Measurements from ENCODE around the gene ATPAF2.

ATPAF2 gene

DNA sequence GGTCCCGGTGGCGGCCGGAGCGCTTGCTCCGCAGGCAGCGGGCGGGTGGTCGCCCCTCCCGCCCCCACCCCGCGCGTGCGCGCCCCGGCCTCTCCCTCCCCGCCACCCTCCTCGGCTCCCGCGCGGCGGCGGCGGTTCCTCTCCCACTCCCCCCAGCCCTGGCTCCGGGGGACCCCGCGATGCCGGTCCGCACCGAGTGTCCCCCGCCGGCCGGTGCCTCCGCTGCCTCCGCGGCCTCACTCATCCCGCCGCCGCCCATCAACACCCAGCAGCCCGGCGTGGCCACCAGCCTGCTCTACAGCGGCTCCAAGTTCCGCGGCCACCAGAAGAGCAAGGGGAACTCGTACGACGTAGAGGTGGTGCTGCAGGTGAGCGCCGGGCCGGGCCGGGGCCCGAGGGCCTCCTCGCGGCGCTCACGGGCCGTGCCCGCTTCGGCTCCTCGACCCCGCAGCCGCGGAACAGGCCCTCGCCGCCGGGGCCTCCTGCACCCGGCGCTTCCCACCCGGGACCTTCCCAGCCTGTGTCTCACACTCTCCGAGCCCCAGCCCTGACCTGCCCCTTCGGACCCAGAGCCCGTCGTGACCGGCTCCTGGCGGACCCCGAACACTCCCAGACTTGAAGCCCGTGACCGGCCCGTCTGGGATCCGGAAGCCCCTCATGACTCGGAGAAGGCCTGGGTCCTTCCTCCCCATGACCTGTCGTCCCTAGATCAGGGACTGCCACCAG lies 730 bp upstream of the ATPAF2 start:
- H3K36me3 ChIP-seq (ENCODE audit: insufficient read depth, low read length), result no peaks in the 10 kb centered on the region
- no peaks in the 10 kb centered on the region for H3K9me3 ChIP-seq (ENCODE audit: insufficient read depth, low read depth, low read length)
- no peaks in the 10 kb centered on the region for H3K27me3 ChIP-seq (ENCODE audit: insufficient read depth, low read length)
- H3K4me3 ChIP-seq (ENCODE audit: low read length), result peak overlapping the region; percentile 91
- H3K9ac ChIP-seq (ENCODE audit: low read depth, low read length), result peak overlapping the region; percentile 71
- peaks cover 13% of the 10 kb centered on the region; the same call in 1 of the 2 replicates for H3K4me1 ChIP-seq (ENCODE audit: insufficient read depth, low read length)
- under 1% methylated on average over 74 of the region's 81 CpGs for WGBS
- H3K27ac ChIP-seq (ENCODE audit: low read depth, low read length), result no peak overlapping the region

DNA sequence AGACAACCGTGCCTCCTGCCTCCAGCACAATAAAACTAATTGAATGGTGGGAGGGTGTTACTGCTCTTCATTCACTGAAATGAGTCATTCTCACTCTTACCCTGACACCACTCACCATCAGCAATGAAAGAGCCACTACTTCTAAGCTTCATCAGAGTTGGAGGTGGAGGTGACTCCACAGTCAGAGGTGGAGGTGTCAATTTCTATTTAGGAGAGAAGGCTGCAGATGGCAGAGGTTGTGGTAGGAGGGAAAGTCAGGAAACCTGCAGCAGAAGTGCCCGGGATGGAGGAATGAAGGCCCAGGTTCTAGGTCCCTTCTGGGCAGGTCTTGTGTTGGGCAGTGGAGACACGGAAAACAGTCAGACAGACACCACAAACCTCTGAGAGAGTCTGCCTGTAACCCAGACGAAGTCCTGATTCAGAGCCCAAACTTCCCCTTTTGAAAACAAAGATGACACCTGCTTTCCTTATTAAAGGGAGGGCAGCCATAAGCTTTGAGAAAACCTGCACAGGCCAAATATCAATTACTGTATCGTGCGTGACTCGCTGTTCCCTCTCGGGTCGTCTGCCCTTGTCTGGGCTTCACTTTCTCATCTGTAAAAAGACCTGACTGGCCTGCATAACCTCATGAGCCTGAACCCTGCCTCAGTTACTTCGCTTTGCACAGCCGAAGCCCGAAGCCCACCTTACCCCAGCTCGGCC lies 668 bp downstream of the ATPAF2 start:
- WGBS, result 5% methylated on average over 12 of the region's 13 CpGs
- peaks cover 13% of the 10 kb centered on the region; the same call in 1 of the 2 replicates for H3K4me1 ChIP-seq (ENCODE audit: insufficient read depth, low read length)

DNA sequence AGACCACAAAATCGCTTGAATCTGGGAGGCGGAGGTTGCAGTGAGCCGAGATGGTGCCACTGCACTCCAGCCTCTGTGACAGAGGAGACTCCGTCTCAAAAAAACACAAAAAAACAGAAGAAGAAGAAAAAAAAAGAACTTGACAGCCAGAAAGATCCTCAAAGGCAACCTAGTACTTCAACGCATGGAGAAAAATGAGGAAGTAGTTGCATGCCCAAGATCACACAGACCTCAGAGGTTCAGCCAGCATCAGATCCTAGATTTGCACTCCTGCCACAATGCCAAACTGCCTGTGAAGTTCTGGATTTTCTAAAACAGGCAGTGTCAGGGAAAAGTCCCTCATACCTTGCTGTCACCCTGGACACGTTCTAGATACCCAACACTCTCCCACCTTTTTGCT lies 1.5 kb downstream of the ATPAF2 start:
- Histone ChIP-seq H3K36me3 (ENCODE audit: insufficient read depth, low read length) (no peaks in the 10 kb centered on the region), H3K4me3 (ENCODE audit: low read length) (peak overlapping the region; percentile 91; the same call in 1 of the 2 replicates), H3K9ac (ENCODE audit: low read depth, low read length) (no peak overlapping the region), H3K4me1 (ENCODE audit: insufficient read depth, low read length) (peaks cover 13% of the 10 kb centered on the region; the same call in 1 of the 2 replicates), H3K27me3 (ENCODE audit: insufficient read depth, low read length) (no peaks in the 10 kb centered on the region), H3K27ac (ENCODE audit: low read depth, low read length) (no peak overlapping the region), H3K9me3 (ENCODE audit: insufficient read depth, low read depth, low read length) (no peaks in the 10 kb centered on the region)
- WGBS, result 91% methylated on average over 6 of the region's 6 CpGs

More for the DNA sequence above, 668 bp downstream of the ATPAF2 start:
- Histone ChIP-seq H3K27me3 (ENCODE audit: insufficient read depth, low read length) (no peaks in the 10 kb centered on the region), H3K36me3 (ENCODE audit: insufficient read depth, low read length) (no peaks in the 10 kb centered on the region), H3K9me3 (ENCODE audit: insufficient read depth, low read depth, low read length) (no peaks in the 10 kb centered on the region), H3K4me3 (ENCODE audit: low read length) (peak overlapping the region; percentile 91), H3K27ac (ENCODE audit: low read depth, low read length) (peak overlapping the region; percentile 58; the same call in 1 of the 2 replicates), H3K9ac (ENCODE audit: low read depth, low read length) (peak overlapping the region; percentile 78)

DNA sequence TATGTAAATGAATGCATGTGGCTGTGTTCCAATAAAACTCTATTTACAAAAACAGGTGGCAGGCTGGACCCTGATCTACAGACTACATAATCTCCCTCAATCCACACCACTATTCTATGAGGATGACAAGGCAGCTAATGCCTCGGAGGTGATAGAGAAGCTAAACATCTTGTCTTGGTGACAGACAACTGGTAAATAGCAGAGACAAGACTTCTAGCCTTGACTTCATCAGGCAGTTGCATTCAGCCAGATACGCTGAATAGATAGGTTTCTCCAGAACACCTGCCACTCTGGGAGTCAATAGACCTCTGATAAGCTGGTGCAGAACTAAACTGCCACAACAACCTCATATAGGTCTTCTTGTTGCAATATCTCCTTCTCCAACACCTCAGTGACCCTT lies 3.3 kb downstream of the ATPAF2 start:
- H3K27ac ChIP-seq (ENCODE audit: low read depth, low read length), result no peak overlapping the region
- H3K9me3 ChIP-seq (ENCODE audit: insufficient read depth, low read depth, low read length), result no peaks in the 10 kb centered on the region
- peaks cover 13% of the 10 kb centered on the region; the same call in 1 of the 2 replicates for H3K4me1 ChIP-seq (ENCODE audit: insufficient read depth, low read length)
- H3K27me3 ChIP-seq (ENCODE audit: insufficient read depth, low read length), result no peaks in the 10 kb centered on the region
- no peak overlapping the region for H3K4me3 ChIP-seq (ENCODE audit: low read length)
- H3K36me3 ChIP-seq (ENCODE audit: insufficient read depth, low read length), result no peaks in the 10 kb centered on the region
- WGBS, result 80% methylated on average over 2 of the region's 2 CpGs
- no peak overlapping the region for H3K9ac ChIP-seq (ENCODE audit: low read depth, low read length)

DNA sequence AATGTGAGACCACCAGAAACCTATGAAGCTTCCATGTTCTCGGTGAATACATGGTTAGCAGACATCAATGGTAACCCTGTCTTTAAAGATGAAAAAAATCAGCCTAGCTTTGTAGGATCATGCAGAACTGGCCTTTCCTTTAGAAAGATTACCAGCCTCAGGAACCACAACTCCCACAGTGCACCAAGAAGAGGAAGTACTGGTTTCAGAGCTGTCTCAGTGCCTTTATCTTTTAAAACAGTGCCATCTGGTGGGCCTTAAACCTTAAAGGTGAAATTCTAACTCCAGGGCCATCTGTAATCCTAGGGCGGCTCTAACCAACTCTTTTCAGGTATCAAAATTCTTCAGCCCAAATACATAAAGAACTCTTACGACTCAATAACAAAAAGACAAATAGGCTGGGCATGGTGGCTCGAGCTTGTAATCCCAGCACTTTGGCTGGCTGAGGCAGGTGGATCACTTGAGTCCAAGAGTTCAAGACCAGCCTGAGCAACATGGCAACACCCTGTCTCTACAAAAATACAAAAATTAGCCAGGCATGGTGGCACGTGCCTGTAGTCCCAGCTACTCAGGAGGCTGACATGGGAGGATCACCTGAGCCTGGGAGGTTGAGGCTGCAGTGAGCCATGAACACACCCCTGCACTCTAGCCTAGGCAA lies 5.4 kb downstream of the ATPAF2 start:
- no peak overlapping the region for H3K9ac ChIP-seq (ENCODE audit: low read depth, low read length)
- H3K4me1 ChIP-seq (ENCODE audit: insufficient read depth, low read length), result peaks cover 7% of the 10 kb centered on the region; the same call in 1 of the 2 replicates
- no peak overlapping the region for H3K27ac ChIP-seq (ENCODE audit: low read depth, low read length)
- WGBS, result 40% methylated on average over 5 of the region's 5 CpGs
- H3K36me3 ChIP-seq (ENCODE audit: insufficient read depth, low read length), result no peaks in the 10 kb centered on the region
- H3K27me3 ChIP-seq (ENCODE audit: insufficient read depth, low read length), result no peaks in the 10 kb centered on the region
- H3K9me3 ChIP-seq (ENCODE audit: insufficient read depth, low read depth, low read length), result no peaks in the 10 kb centered on the region
- no peak overlapping the region for H3K4me3 ChIP-seq (ENCODE audit: low read length)

DNA sequence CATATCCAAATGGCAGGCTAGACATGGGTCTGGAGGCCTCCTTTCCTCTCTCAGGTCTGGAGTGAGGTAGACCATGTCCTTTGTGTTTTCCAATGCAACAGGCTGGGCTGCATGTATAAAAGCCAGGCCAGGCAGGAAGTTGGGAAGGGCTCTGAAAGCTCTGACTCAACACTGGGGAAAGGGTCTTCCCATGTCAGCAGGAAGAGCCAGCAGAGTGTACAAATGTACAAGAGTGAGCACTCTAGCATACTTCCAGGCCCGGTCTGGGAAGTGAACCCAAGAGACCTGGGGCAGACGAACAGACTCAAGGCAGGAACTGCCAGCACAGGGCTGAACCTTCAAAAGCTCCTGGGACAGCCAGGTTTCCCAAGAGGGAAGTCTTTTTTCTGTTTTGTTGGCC lies 7.0 kb downstream of the ATPAF2 start:
- Histone ChIP-seq H3K9me3 (ENCODE audit: insufficient read depth, low read depth, low read length) (no peaks in the 10 kb centered on the region), H3K27me3 (ENCODE audit: insufficient read depth, low read length) (no peaks in the 10 kb centered on the region), H3K4me3 (ENCODE audit: low read length) (no peak overlapping the region), H3K4me1 (ENCODE audit: insufficient read depth, low read length) (no peaks in the 10 kb centered on the region; the same call in 1 of the 2 replicates), H3K36me3 (ENCODE audit: insufficient read depth, low read length) (peaks cover 6% of the 10 kb centered on the region; the same call in 1 of the 2 replicates), H3K27ac (ENCODE audit: low read depth, low read length) (no peak overlapping the region), H3K9ac (ENCODE audit: low read depth, low read length) (no peak overlapping the region)
- WGBS, result 91% methylated on average over 2 of the region's 2 CpGs

DNA sequence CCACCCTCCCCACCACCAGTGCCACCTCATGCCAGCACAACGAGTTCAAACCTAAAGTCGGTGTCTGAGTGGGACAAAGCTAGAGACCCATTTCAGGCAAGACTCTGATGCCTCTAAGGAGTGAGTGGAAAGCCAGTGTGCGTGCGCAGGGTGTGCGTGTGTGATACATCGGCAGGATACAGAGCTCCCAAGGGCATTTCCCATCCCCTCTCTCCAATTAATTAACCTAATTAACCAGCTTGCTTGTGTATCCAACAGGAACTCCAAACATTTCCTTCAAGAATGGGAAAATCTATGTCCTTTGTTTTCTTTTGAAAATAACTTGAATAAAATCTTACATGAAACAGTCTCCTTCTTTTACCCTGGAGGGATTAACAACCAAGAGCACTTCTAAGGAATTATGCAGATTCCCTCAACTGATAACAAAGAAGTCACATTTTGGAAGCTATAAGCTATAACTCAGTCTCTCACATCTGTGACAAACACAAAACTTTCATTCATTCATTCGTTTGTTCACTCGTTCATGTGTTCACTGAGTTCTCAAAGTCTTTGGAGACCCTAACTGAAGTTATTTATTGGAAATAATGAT lies 9.9 kb downstream of the ATPAF2 start:
- Histone ChIP-seq H3K9me3 (ENCODE audit: insufficient read depth, low read depth, low read length) (no peaks in the 10 kb centered on the region), H3K36me3 (ENCODE audit: insufficient read depth, low read length) (peaks cover 15% of the 10 kb centered on the region; the same call in 1 of the 2 replicates), H3K9ac (ENCODE audit: low read depth, low read length) (no peak overlapping the region), H3K27ac (ENCODE audit: low read depth, low read length) (no peak overlapping the region), H3K4me3 (ENCODE audit: low read length) (no peak overlapping the region), H3K27me3 (ENCODE audit: insufficient read depth, low read length) (no peaks in the 10 kb centered on the region), H3K4me1 (ENCODE audit: insufficient read depth, low read length) (no peaks in the 10 kb centered on the region; the same call in 1 of the 2 replicates)
- WGBS, result 93% methylated on average over 8 of the region's 8 CpGs

DNA sequence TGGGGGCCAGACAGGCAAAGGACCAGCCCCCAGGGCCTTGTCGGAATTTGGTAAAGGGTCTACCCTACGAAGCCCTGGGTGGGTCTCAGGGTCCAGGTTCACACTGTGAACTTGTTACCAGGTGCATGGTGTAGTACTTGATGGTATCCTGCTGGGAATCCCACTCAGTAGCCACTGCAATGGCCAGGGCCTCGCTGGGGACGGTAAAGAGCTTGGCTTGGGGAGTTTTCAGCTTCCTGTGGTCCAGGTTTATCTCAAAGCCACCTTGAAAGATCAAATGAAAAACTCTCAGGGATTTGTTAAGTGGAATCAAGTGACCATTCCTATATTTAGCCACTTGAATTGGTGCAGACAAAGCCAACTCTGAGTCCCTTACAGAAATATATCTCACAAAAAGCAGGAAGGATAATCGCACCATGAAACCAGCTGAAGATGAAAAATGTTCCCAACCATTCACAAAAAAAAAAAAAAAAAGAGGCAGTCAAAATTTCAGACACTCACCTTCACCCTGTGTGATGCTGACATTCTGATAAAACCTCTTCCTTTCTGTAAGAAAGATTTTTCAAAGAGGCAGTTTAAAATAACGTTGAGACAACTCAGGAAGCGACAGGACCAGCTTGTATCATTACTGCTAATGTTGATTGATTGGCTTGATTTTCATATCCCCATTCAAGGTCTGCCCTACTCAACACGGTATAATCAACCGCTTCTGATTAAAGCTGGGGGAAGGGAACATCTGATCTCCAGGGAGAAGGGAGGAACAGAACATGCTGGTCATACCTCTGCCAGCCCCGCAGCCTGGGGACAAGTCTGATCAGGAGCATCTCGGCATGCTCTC lies 10.6 kb downstream of the ATPAF2 start:
- H3K9ac ChIP-seq (ENCODE audit: low read depth, low read length), result no peak overlapping the region
- no peaks in the 10 kb centered on the region; the same call in 1 of the 2 replicates for H3K4me1 ChIP-seq (ENCODE audit: insufficient read depth, low read length)
- H3K36me3 ChIP-seq (ENCODE audit: insufficient read depth, low read length), result peaks cover 15% of the 10 kb centered on the region; the same call in 1 of the 2 replicates
- H3K9me3 ChIP-seq (ENCODE audit: insufficient read depth, low read depth, low read length), result no peaks in the 10 kb centered on the region
- H3K27me3 ChIP-seq (ENCODE audit: insufficient read depth, low read length), result no peaks in the 10 kb centered on the region
- 93% methylated on average over 11 of the region's 11 CpGs for WGBS
- H3K4me3 ChIP-seq (ENCODE audit: low read length), result no peak overlapping the region
- H3K27ac ChIP-seq (ENCODE audit: low read depth, low read length), result no peak overlapping the region

DNA sequence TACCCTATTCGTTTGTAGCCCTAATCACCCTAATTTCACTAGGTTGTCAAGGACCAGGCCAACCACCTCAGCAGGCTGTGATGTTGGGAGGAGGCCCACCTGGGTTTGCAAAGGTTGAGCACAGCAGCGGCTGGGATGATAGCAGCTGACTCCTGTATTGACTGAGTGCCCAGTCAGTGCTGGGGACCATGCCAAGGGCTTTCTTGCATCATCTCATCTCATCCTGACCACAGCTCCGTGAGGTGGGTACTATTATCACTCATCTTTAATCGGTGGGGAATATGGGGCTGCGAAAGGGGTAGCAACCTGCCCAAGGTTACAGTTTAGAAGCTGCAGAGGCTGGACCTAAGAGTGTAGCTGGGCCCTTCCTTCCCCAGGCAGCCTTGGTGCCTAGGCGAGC lies 11.7 kb downstream of the ATPAF2 start:
- 100% methylated on average over 6 of the region's 6 CpGs for WGBS
- Histone ChIP-seq H3K36me3 (ENCODE audit: insufficient read depth, low read length) (peaks cover 15% of the 10 kb centered on the region; the same call in 1 of the 2 replicates), H3K27me3 (ENCODE audit: insufficient read depth, low read length) (no peaks in the 10 kb centered on the region), H3K27ac (ENCODE audit: low read depth, low read length) (no peak overlapping the region), H3K9ac (ENCODE audit: low read depth, low read length) (no peak overlapping the region), H3K4me1 (ENCODE audit: insufficient read depth, low read length) (no peaks in the 10 kb centered on the region; the same call in 1 of the 2 replicates), H3K9me3 (ENCODE audit: insufficient read depth, low read depth, low read length) (no peaks in the 10 kb centered on the region), H3K4me3 (ENCODE audit: low read length) (no peak overlapping the region)
